SJCRH30 (cell line): ENCODE data around the gene GBF1. TPM values are rescaled to one million over a fixed set of nuclear protein-coding genes. Genes with fewer than 3 reads are reported as not detected.
"Not testable (repeated sequence)": the region's sequence is repeated elsewhere in the genome, so short reads cannot be mapped to it uniquely, and the experiment has no call there.

ENCODE experiments used
- DNase-seq, 2 experiments: peaks; one replicate each; pipeline ENCODE4 v3.0.0-alpha.2; 2015 to 2020
- H3K27ac ChIP-seq: fragments of 250-450 bp; sonication (Bioruptor Pico); 2 replicates; pipeline ENCODE4 v1.5.1; 2020; ENCODE audit warnings: mild to moderate bottlenecking, moderate library complexity
- H3K27me3 ChIP-seq: fragments of 250-450 bp; sonication (Bioruptor Pico); 2 replicates; pipeline ENCODE4 v1.5.1; 2020; ENCODE audit warnings: mild to moderate bottlenecking, moderate library complexity
- H3K36me3 ChIP-seq: fragments of 250-450 bp; sonication (Bioruptor Pico); 2 replicates; pipeline ENCODE4 v1.5.1; 2020; ENCODE audit warnings: mild to moderate bottlenecking, moderate library complexity
- H3K4me1 ChIP-seq: fragments of 250-450 bp; sonication (Bioruptor Pico); 2 replicates; pipeline ENCODE4 v1.5.1; 2020; ENCODE audit warnings: mild to moderate bottlenecking, moderate library complexity
- H3K4me3 ChIP-seq: fragments of 250-450 bp; sonication (Bioruptor Pico); 2 replicates; pipeline ENCODE4 v1.5.1; 2020; ENCODE audit warnings: mild to moderate bottlenecking, moderate library complexity
- H3K9me3 ChIP-seq: fragments of 250-450 bp; sonication (Bioruptor Pico); replicated peaks from 2 replicates; pipeline ENCODE4 v1.5.1; 2020; ENCODE audit warnings: mild to moderate bottlenecking, moderate library complexity
- total RNA-seq: library from RNA; depleted of rRNA; stranded (reverse); fragments of >200 nt; shearing (Covaris generic); gene quantifications from 2 replicates; pipeline ENCODE4 v1.2.3, GENCODE V29; 2014; rRNA removed

The GBF1 gene, protein sequence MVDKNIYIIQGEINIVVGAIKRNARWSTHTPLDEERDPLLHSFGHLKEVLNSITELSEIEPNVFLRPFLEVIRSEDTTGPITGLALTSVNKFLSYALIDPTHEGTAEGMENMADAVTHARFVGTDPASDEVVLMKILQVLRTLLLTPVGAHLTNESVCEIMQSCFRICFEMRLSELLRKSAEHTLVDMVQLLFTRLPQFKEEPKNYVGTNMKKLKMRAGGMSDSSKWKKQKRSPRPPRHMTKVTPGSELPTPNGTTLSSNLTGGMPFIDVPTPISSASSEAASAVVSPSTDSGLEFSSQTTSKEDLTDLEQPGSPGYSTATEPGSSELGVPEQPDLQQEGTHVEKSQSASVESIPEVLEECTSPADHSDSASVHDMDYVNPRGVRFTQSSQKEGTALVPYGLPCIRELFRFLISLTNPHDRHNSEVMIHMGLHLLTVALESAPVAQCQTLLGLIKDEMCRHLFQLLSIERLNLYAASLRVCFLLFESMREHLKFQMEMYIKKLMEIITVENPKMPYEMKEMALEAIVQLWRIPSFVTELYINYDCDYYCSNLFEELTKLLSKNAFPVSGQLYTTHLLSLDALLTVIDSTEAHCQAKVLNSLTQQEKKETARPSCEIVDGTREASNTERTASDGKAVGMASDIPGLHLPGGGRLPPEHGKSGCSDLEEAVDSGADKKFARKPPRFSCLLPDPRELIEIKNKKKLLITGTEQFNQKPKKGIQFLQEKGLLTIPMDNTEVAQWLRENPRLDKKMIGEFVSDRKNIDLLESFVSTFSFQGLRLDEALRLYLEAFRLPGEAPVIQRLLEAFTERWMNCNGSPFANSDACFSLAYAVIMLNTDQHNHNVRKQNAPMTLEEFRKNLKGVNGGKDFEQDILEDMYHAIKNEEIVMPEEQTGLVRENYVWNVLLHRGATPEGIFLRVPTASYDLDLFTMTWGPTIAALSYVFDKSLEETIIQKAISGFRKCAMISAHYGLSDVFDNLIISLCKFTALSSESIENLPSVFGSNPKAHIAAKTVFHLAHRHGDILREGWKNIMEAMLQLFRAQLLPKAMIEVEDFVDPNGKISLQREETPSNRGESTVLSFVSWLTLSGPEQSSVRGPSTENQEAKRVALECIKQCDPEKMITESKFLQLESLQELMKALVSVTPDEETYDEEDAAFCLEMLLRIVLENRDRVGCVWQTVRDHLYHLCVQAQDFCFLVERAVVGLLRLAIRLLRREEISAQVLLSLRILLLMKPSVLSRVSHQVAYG (N-terminal part only)
- total RNA-seq: 124 and 131 TPM in 2 replicates

GRCh38 chr10:102245082-102245931, at the start of gene GBF1:
Gene GBF1 (plus strand): TSS chr10:102245532. CDS start chr10:102258939, 13,407 bp downstream.
- no peaks in the 10 kb centered on the region for H3K9me3 ChIP-seq
- H3K27ac ChIP-seq: peak within 1 kb of the TSS; percentile 56
- H3K27me3 ChIP-seq: no peaks in the 10 kb centered on the region
- peaks cover 19% of the 10 kb centered on the region for H3K36me3 ChIP-seq
- peak within 1 kb of the TSS; percentile 85 for H3K4me3 ChIP-seq
- DNase-seq: peak; percentile 99 to 100
- H3K4me1 ChIP-seq: peaks cover 25% of the 10 kb centered on the region

DNA sequence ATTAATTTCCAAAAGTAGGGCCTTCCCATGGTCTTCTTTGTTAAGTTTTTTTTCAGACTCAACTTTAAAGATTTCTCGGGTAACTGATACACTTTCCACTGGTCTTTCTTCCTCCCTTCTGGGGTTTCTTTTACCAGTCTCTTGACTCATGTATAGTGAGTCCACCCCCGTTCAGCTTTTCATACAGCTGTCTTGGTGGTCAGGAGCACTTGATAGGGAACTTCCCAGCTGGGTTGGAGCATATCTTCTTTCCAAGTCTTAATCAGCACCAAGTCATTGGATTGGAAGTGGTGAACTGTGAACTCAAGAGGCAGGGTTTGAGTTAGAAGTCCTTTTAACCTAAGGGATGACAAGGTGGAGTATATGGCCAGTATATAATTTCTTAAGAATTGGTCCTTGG, 48.4 kb upstream of the GBF1 start:
- peak; percentile 74 to 85 for DNase-seq
- H3K9me3 ChIP-seq: peaks cover 24% of the 10 kb centered on the region
- H3K36me3 ChIP-seq: 0 out of 2 replicates have a peak, but pooled peaks cover 3% of the 10 kb centered on the region
- H3K4me1 ChIP-seq: peaks cover 32% of the 10 kb centered on the region
- no peaks in the 10 kb centered on the region for H3K27me3 ChIP-seq
- no peak overlapping the region for H3K4me3 ChIP-seq
- peak overlapping the region; percentile 62 for H3K27ac ChIP-seq

GRCh38 chr10:102198027-102198426, 47.3 kb upstream of the GBF1 start:
- no peaks in the 10 kb centered on the region for H3K27me3 ChIP-seq
- no peak for DNase-seq
- peaks cover 32% of the 10 kb centered on the region for H3K4me1 ChIP-seq
- H3K27ac ChIP-seq: no peak overlapping the region
- H3K36me3 ChIP-seq: 0 out of 2 replicates have a peak, but pooled peaks cover 3% of the 10 kb centered on the region
- H3K4me3 ChIP-seq: no peak overlapping the region
- H3K9me3 ChIP-seq: peaks cover 30% of the 10 kb centered on the region

- peaks cover 18% of the 10 kb centered on the region for H3K4me1 ChIP-seq
- no peak for DNase-seq
- H3K36me3 ChIP-seq: 0 out of 2 replicates have a peak, but pooled peaks cover 3% of the 10 kb centered on the region
- no peak overlapping the region for H3K4me3 ChIP-seq
- peaks cover 48% of the 10 kb centered on the region for H3K9me3 ChIP-seq
- H3K27me3 ChIP-seq: no peaks in the 10 kb centered on the region
- H3K27ac ChIP-seq: no peak overlapping the region
Measured at GRCh38 chr10:102200751-102201640, 44.3 kb upstream of the GBF1 start.

GRCh38 chr10:102202386-102202785, 42.9 kb upstream of the GBF1 start:
- H3K27ac ChIP-seq: no peak overlapping the region
- H3K36me3 ChIP-seq: no peaks in the 10 kb centered on the region
- H3K4me1 ChIP-seq: peaks cover 8% of the 10 kb centered on the region
- H3K27me3 ChIP-seq: no peaks in the 10 kb centered on the region
- no peak for DNase-seq
- H3K4me3 ChIP-seq: no peak overlapping the region
- peaks cover 48% of the 10 kb centered on the region for H3K9me3 ChIP-seq

DNA sequence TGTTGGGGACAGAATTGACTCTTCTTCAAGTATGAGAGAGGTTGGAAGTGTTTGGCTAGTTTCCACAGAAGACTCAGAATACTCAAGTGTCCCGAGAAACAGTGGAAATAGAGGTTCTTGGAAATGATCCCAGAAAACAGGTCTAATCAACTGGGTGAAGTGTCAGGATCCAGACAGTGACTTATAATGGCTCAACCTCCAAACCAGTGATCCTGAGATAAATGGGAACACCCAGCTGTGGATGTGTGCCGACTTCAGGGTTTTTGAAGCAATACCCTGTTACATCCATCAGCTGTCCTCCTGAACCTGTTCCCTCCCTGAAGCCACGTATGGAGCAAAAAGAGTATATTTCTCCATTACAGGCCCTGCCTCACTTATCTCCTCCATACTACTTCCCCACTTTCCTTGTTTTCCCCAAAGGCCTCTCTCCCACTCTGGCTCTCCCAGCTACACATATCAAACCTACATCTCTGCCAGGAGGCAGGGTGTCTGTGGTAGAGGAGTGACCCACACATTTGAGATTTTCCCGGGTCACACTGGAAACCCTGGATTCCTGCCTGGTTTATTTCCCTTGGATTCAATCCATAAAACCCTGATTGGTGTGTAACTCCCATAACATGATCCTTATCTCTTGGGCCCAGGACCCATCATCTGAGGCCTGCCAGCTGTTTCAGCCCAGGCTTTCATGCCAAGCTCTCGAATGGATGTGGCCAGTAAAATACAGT, 36.9 kb upstream of the GBF1 start:
- no peaks in the 10 kb centered on the region for H3K36me3 ChIP-seq

DNA sequence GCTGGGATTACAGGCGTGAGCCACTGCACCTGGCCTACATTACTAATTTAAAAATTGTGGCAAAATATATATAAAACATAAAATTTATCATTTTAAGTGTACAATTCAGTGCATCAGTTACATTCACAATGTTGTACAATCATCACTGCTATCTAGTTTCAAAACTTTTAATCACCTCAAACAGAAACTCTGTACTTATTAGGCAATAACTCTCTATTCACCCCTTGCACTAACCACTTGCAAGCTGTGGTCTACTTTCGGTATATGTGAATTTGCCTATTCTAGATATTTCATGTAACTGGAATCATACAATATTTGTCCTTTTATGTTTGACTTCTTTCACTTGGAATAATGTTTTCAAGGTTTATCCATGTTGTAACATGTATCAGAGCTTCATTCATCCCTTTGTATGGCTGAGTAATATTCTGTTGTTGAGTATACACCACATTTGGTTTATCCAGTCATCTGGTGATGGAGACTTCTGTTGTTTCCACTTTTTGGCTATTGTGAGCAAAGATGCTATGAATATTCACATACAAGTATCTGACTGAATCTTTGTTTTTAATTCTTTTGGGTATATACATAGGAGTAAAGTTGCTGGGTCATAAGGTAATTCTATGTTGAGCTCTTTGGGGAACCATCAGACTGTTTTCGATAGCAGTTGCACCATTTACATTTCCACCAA, 33.6 kb upstream of the GBF1 start:
- no peak for DNase-seq
- Histone ChIP-seq H3K27me3 (no peaks in the 10 kb centered on the region), H3K36me3 (no peaks in the 10 kb centered on the region), H3K4me1 (peaks cover 23% of the 10 kb centered on the region), H3K4me3 (no peak overlapping the region), H3K27ac (no peak overlapping the region), H3K9me3 (no peaks in the 10 kb centered on the region; the same call in 1 of the 2 replicates)

More for the DNA sequence above, 36.9 kb upstream of the GBF1 start:
- H3K4me3 ChIP-seq: no peak overlapping the region
- no peaks in the 10 kb centered on the region for H3K27me3 ChIP-seq
- peak; percentile 91 to 98 for DNase-seq
- peak overlapping the region; percentile 74 for H3K27ac ChIP-seq
- H3K4me1 ChIP-seq: peaks cover 23% of the 10 kb centered on the region
- peaks cover 16% of the 10 kb centered on the region for H3K9me3 ChIP-seq

DNA sequence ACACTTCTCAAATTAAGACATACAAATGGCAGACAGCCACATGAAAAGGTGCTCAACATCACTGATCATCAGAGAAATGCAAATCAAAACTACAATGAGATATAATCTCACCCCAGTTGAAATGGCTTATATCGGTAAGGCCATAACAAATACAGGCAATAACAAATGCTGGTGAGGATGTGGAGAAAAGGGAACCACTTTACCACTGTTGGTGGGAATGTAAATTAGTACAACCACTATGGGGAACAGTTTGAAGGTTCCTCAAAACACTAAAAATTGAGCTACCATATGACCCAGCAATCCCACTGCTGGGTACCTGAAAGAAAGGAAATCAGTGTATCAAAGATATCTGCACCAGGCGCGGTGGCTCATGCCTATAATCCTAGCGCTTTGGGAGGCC, 31.7 kb upstream of the GBF1 start:
- not testable (repeated sequence) for H3K4me1 ChIP-seq, H3K4me3 ChIP-seq, H3K36me3 ChIP-seq, H3K27me3 ChIP-seq, H3K9me3 ChIP-seq, DNase-seq, H3K27ac ChIP-seq

GRCh38 chr10:102219370-102219769, 26.0 kb upstream of the GBF1 start:
- no peaks in the 10 kb centered on the region for H3K36me3 ChIP-seq
- H3K27me3 ChIP-seq: no peaks in the 10 kb centered on the region
- H3K27ac ChIP-seq: no peak overlapping the region
- no peaks in the 10 kb centered on the region; the same call in 1 of the 2 replicates for H3K9me3 ChIP-seq
- no peak overlapping the region for H3K4me3 ChIP-seq
- no peak for DNase-seq
- peaks cover 20% of the 10 kb centered on the region for H3K4me1 ChIP-seq

- peak in 1 of 2 experiments; percentile 73 for DNase-seq
- peaks cover 29% of the 10 kb centered on the region for H3K4me1 ChIP-seq
- H3K4me3 ChIP-seq: no peak overlapping the region
- H3K36me3 ChIP-seq: 0 out of 2 replicates have a peak, but pooled peaks cover 4% of the 10 kb centered on the region
- H3K27me3 ChIP-seq: no peaks in the 10 kb centered on the region
- no peak overlapping the region for H3K27ac ChIP-seq
- no peaks in the 10 kb centered on the region for H3K9me3 ChIP-seq
Measured at GRCh38 chr10:102220612-102221011, 24.7 kb upstream of the GBF1 start.

- Histone ChIP-seq H3K36me3 (peaks cover 10% of the 10 kb centered on the region), H3K9me3 (no peaks in the 10 kb centered on the region), H3K4me1 (peaks cover 38% of the 10 kb centered on the region), H3K27ac (no peak overlapping the region), H3K4me3 (no peak overlapping the region), H3K27me3 (no peaks in the 10 kb centered on the region)
- no peak for DNase-seq
Measured at GRCh38 chr10:102222797-102223196, 22.5 kb upstream of the GBF1 start.
